Heart left ventricle (tissue), 16 donors: ENCODE measurements around the gene UCHL1. TPM values are rescaled to one million over a fixed set of nuclear protein-coding genes. Genes with fewer than 3 reads are reported as not detected.

Experiments
- ATAC-seq, 4 donors: fragments of 200-7000 bp; cut with Tn5 transposase; one replicate each; pipeline ENCODE4 v1.9.1; 2020 to 2022; ENCODE audit warnings: moderate library complexity in 4 of 4, mild to moderate bottlenecking in 3 of 4, moderate number of reproducible peaks in 1 of 4
- DNase-seq, 5 donors: peaks; one replicate each; pipeline ENCODE4 v3.0.0-alpha.2; 2020
- H3K27ac ChIP-seq, 12 donors: fragments of 200-600 bp; sonication (generic) in 4 of 12; one replicate each; pipeline versions ENCODE4 v1.5.0 to v1.8.0; 2016 to 2022; ENCODE audit warnings: mild to moderate bottlenecking in 2 of 12
- H3K27me3 ChIP-seq, 9 donors: fragments of 200-600 bp; sonication (generic) in 2 of 9; one replicate each; pipeline versions ENCODE4 v1.5.1 to v1.8.0; 2016 to 2022; ENCODE audit warnings: mild to moderate bottlenecking in 3 of 9
- H3K36me3 ChIP-seq, 9 donors: fragments of 200-600 bp; sonication (generic) in 2 of 9; one replicate each; pipeline versions ENCODE4 v1.5.0 to v1.8.0; 2018 to 2022; ENCODE audit warnings: mild to moderate bottlenecking in 2 of 9
- H3K4me1 ChIP-seq, 12 donors: fragments of 200-600 bp; sonication (generic) in 4 of 12; one replicate each; pipeline versions ENCODE4 v1.5.0 to v1.8.0; 2016 to 2022; ENCODE audit warnings: mild to moderate bottlenecking in 3 of 12
- H3K4me3 ChIP-seq, 12 donors: fragments of 200-600 bp; sonication (generic) in 4 of 12; one replicate each; pipeline versions ENCODE4 v1.5.0 to v1.8.0; 2017 to 2022; ENCODE audit warnings: mild to moderate bottlenecking in 9 of 12, moderate library complexity in 4 of 12
- H3K9me3 ChIP-seq, 12 donors: fragments of 200-600 bp; sonication (generic) in 4 of 12; one replicate each; pipeline versions ENCODE4 v1.5.0 to v1.8.0; 2016 to 2022; ENCODE audit warnings: mild to moderate bottlenecking in 1 of 12
- POLR2A ChIP-seq, 2 donors: fragments of 450-650 bp; IDR thresholded peaks; one replicate each; pipeline ENCODE4 v1.6.1; 2017; ENCODE audit warnings: antibody characterized with exemption in 2 of 2, mild to moderate bottlenecking in 2 of 2, moderate library complexity in 2 of 2
- WGBS, 4 donors: extraction: QIAGEN DNeasy Blood & Tissue Kit in 2 of 4; methylation state at CpG; one replicate each; pipeline versions ENCODE4 v1.1.5 to v1.1.7; 2013 to 2018; 5-methylcytosine and 5-hydroxymethylcytosine counted together
- intact Hi-C, 10 donors: fragments of 100-400 bp; cut with DNase I; formaldehyde crosslinking; loops; one replicate each; pipeline versions ENCODE4 v1.11.1 to v1.14.2; 2022
- polyA plus RNA-seq, 2 donors: library from polyadenylated mRNA; stranded (reverse); fragments of 200-250 nt; gene quantifications; one replicate each; pipeline ENCODE4 v1.2.3, GENCODE V29; 2013
- total RNA-seq, 9 donors: library from RNA; depleted of rRNA in 2 of 9; stranded (reverse); fragments of >200 nt in 2 of 9; fragmentation: NEBNext Ultra II Directional in 3 of 9; extraction: Animal tissue kit (Norgen Biotek cat#: 25700) in 3 of 9; gene quantifications; one replicate each; pipeline versions ENCODE4 v1.1.0 to v1.2.4, GENCODE V29; 2016 to 2023
- TF ChIP-seq, protein P1 (sequence below), 12 donors: fragments of 200-600 bp; sonication (generic) in 4 of 12; IDR thresholded peaks; one replicate each; pipeline versions ENCODE4 v1.5.0 to v1.8.0; 2018 to 2022; ENCODE audit warnings: antibody characterized with exemption in 12 of 12, mild to moderate bottlenecking in 5 of 12
- donor health status: ischemic (EF 13 %, LVEDD 7.1; RV severe dilation, severe dysfunction).
- donor health status: healthy with polysubstance abuse.
- donor health status: DM: no; HTN: yes; CAD: no.
- donor health status: DM: no; HTN: no; CAD: no.
- donor health status: ischemic (EF 25% LVEDD 6.9; RV normal size, moderate dysfunction).
- donor health status: ischemic (EF 25% LVEDD 5.7; RV mildly dilated, moderate dysfunction).
- donor health status: healthy.
- donor health status: DM: yes; HTN: yes; CAD: no.
- donor health status: ischemic (EF 35%, LVEDD 5.7; RV mildly dilated, moderate dysfunction).
- donor health status: nonischemic (EF 11% LVEDD 7.7; RV severe dilation, severe dysfunction).
- donor health status: DM: yes; HTN: yes; CAD: no.
- donor health status: PGD.
- donor health status: ischemic (EF 29% LVEDD 5.4; RV normal size, mild dysfunction).
- donor health status: nonischemic (EF 23%, LVEDD 6.1; RV moderate dilation, normal function).

UCHL1 gene
- total and polyA plus RNA-seq, 11 donors = 2.8 to 81.8 (median 17.7) TPM

DNA sequence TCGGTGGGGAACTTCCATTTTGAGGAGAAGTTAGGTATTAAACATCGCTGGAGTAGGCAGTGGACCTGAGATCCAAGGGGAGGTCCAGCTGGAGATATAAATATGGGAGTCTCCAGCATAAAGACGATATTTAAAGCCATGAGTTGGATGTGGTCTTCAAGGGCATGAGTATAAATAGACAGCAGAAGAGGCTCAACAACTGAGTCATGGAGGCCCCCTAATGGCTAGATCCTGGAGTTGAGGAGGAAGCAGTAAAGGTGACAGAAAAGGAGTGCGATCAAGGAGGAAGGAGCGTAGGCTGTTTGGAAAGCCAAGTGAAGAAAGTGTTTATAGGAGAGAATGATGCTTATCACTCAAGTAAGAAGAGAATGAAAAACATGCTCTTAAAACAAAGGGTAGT lies 24.3 kb upstream of the UCHL1 start:
- no peak for TF ChIP-seq POLR2A (IDR thresholded peaks at IDR 0.05)
- TF ChIP-seq, protein P1, sequence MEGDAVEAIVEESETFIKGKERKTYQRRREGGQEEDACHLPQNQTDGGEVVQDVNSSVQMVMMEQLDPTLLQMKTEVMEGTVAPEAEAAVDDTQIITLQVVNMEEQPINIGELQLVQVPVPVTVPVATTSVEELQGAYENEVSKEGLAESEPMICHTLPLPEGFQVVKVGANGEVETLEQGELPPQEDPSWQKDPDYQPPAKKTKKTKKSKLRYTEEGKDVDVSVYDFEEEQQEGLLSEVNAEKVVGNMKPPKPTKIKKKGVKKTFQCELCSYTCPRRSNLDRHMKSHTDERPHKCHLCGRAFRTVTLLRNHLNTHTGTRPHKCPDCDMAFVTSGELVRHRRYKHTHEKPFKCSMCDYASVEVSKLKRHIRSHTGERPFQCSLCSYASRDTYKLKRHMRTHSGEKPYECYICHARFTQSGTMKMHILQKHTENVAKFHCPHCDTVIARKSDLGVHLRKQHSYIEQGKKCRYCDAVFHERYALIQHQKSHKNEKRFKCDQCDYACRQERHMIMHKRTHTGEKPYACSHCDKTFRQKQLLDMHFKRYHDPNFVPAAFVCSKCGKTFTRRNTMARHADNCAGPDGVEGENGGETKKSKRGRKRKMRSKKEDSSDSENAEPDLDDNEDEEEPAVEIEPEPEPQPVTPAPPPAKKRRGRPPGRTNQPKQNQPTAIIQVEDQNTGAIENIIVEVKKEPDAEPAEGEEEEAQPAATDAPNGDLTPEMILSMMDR (IDR thresholded peaks at IDR 0.05) = peak in 6 of 12 donors; percentile 9 to 33 (median 24)

DNA sequence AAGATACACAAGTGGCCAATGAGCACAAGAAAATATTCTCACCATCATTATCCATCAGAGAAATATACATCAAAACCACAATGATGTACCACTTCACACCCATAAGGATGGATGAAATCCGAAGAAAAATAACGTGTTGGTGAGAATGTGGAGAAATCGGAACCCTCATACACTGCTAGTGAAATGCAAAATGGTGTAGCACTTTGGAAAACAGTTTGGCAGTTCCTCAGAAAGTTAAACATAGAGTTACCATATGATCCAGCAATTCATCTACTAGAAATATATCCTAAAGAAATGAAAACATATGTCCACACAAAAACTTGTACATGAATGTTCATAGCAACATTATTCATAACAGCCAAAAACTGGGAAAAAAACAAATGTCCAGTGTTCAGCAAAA lies 23.9 kb upstream of the UCHL1 start:
- 83 to 90% (median 86%) methylated on average over 3 of the region's 3 CpGs for WGBS, 4 donors
- DNase-seq = no peak
- Histone ChIP-seq H3K4me1 (no peaks in the 10 kb centered on the region), H3K9me3 (no peaks in the 10 kb centered on the region), H3K27me3 (no peaks in the 10 kb centered on the region), H3K27ac (no peak overlapping the region), H3K4me3 (no peak overlapping the region), H3K36me3 (no peaks in the 10 kb centered on the region)
- no peak for TF ChIP-seq POLR2A (IDR thresholded peaks at IDR 0.05)
- TF ChIP-seq, protein P1 (IDR thresholded peaks at IDR 0.05) = no peak
- ATAC-seq = no peak
- intact Hi-C loops = no loop called here

More for the DNA sequence above, 24.3 kb upstream of the UCHL1 start:
- 49 to 74% (median 55%) methylated on average over 5 of the region's 5 CpGs for WGBS, 4 donors
- ATAC-seq (peak in 1 of 4 donors; percentile 39), DNase-seq (no peak)
- Histone ChIP-seq H3K4me1 (no peaks in the 10 kb centered on the region), H3K27me3 (no peaks in the 10 kb centered on the region), H3K9me3 (no peaks in the 10 kb centered on the region), H3K27ac (no peak overlapping the region), H3K36me3 (no peaks in the 10 kb centered on the region), H3K4me3 (no peak overlapping the region)
- intact Hi-C loops = no loop called here

DNA sequence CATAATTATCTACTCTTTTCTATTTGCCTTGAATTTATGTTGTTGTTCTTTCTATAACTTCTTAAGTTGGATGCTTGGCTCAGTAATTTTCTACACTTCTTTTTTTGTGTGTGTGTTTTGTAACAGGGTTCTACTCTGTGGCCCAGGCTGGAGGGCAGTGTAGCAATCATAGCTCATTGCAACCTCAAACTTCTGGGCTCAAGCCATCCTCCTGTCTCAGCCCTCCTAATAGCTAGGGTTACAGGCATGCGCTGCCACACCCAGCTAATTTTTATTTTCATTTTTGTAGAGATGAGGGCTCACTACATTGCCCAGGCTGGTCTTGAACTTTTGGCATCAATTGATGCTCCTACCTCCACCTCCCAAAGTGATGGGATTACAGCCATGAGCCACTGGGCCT lies 20.7 kb upstream of the UCHL1 start:
- Histone ChIP-seq H3K4me1 (no peaks in the 10 kb centered on the region), H3K9me3 (no peaks in the 10 kb centered on the region), H3K27me3 (no peaks in the 10 kb centered on the region), H3K4me3 (no peak overlapping the region), H3K36me3 (no peaks in the 10 kb centered on the region), H3K27ac (no peak overlapping the region)
- DNase-seq (no peak), ATAC-seq (no peak)
- WGBS, 4 donors = 91 to 100% (median 95%) methylated on average over 1 of the region's 1 CpG
- TF ChIP-seq, protein P1 (IDR thresholded peaks at IDR 0.05) = no peak
- TF ChIP-seq POLR2A (IDR thresholded peaks at IDR 0.05) = no peak
- intact Hi-C loops = no loop called here

DNA sequence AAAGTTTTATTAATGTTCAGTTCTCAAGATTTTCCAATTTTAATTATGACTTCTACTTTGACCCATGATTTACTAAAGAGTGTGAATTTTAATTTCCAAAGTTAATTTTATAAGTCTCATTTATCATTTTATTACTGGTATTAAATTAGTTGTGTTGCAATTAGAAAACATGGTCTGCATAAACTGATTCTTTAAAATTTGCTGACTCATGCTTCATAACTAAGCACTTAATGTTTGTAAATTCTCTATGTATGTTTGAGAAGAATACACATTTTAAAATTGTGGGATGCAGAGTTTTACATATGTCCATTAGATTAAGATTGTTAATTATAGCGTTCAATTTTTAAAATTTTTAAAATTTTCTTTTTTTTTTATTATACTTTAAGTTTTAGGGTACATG lies 20.2 kb upstream of the UCHL1 start:
- Histone ChIP-seq H3K9me3 (no peaks in the 10 kb centered on the region), H3K27me3 (no peaks in the 10 kb centered on the region), H3K27ac (no peak overlapping the region), H3K4me1 (no peaks in the 10 kb centered on the region), H3K36me3 (no peaks in the 10 kb centered on the region), H3K4me3 (no peak overlapping the region)
- 90 to 98% (median 92%) methylated on average over 1 of the region's 1 CpG for WGBS, 4 donors
- ATAC-seq (no peak), DNase-seq (no peak)
- intact Hi-C loops = no loop called here
- TF ChIP-seq POLR2A (IDR thresholded peaks at IDR 0.05) = no peak
- TF ChIP-seq, protein P1 (IDR thresholded peaks at IDR 0.05) = no peak
